ENCODE measurements around the gene CRYBB2.
"Not testable (repeated sequence)": the region's sequence is repeated elsewhere in the genome, so short reads cannot be mapped to it uniquely, and the experiment has no call there.

DNA sequence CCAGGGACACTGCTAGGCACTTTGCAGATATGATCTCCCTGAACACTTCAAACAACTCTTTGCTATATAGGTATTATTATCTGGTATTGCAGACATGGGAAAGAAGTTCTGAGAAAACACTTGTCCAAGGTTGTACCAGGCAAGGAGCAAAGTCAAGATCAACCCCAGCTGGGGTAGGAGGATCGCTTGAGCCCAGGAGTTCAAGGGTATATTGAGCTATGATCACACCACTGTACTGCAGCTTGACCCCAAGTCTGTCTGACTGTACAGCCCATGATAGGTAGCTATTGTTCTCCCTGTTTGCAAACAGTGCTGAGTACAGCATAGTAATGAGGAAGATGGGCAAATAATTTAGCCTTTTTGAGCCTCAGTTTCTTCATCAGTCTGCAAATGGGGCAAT, 35.7 kb downstream of the CRYBB2 start:
- TF ChIP-seq, protein P1, sequence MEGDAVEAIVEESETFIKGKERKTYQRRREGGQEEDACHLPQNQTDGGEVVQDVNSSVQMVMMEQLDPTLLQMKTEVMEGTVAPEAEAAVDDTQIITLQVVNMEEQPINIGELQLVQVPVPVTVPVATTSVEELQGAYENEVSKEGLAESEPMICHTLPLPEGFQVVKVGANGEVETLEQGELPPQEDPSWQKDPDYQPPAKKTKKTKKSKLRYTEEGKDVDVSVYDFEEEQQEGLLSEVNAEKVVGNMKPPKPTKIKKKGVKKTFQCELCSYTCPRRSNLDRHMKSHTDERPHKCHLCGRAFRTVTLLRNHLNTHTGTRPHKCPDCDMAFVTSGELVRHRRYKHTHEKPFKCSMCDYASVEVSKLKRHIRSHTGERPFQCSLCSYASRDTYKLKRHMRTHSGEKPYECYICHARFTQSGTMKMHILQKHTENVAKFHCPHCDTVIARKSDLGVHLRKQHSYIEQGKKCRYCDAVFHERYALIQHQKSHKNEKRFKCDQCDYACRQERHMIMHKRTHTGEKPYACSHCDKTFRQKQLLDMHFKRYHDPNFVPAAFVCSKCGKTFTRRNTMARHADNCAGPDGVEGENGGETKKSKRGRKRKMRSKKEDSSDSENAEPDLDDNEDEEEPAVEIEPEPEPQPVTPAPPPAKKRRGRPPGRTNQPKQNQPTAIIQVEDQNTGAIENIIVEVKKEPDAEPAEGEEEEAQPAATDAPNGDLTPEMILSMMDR (IDR thresholded peaks at IDR 0.05) = not testable (repeated sequence)
- not testable (repeated sequence) for TF ChIP-seq POLR2A (IDR thresholded peaks at IDR 0.05); POLR2AphosphoS5 (IDR thresholded peaks at IDR 0.05; ENCODE audit: insufficient read depth in 1 of 2, low read depth in 1 of 2)
